ENCODE data around the gene CORO7.

- no peak for TF ChIP-seq POLR2AphosphoS5 (IDR thresholded peaks at IDR 0.05; ENCODE audit: borderline replicate concordance, low read depth, low read length)
- TF ChIP-seq EZH2 (IDR thresholded peaks at IDR 0.05): no peak
- no peak for TF ChIP-seq FOXP2 (optimal IDR thresholded peaks at IDR 0.05; ENCODE audit: control extremely low read depth, extremely low read length, insufficient read depth)
Observed at GRCh38 chr16:4415538-4416199, 727 bp downstream of the CORO7 start.

Measured in SK-N-MC (cell line).